K562 (cell line): ENCODE data around the gene CHD2. TPM values are rescaled to one million over a fixed set of nuclear protein-coding genes. Genes with fewer than 3 reads are reported as not detected.

Experiments
- ATAC-seq: fragments of 200-7000 bp; cut with Tn5 transposase; 3 replicates; pipeline ENCODE4 v1.9.1; 2020; ENCODE audit warnings: moderate library complexity
- BruUV-seq: library from RNA; stranded (reverse); fragments of 400-500 nt; replicated peaks from 2 replicates; lab custom pipeline; 2021; lab: Mats Ljungman, UMichigan
- CTCF ChIA-PET: fragments of 300-600 bp; formaldehyde crosslinking; extraction: SDS; loops from one replicate; lab custom pipeline; 2021; ENCODE audit warnings: low intra/inter-chr PET ratio; lab: Yijun Ruan, JAX
- POLR2A ChIA-PET: fragments of 300-600, 350-650 bp; sonication (Branson Sonifier 250); formaldehyde crosslinking; extraction: SDS; loops from one replicate; lab custom pipeline; 2021; ENCODE audit warnings: antibody characterized with exemption, inconsistent platforms; lab: Yijun Ruan, JAX
- DNase-seq, 4 experiments: peaks; one replicate each; pipeline versions ENCODE4 v3.0.0 to v3.0.0-alpha.2; 2011 to 2018; ENCODE audit warnings: low spot score in 3 of 4, mixed read lengths in 3 of 4; ENCODE audit errors: extremely low read depth in 1 of 4
- FAIRE-seq: peaks from 2 replicates; lab custom pipeline; 2011; peaks lifted over from hg19 to GRCh38; lab: Jason Lieb, UNC
- H2AFZ ChIP-seq: 2 replicates; pipeline ENCODE4 v1.6.0; 2011; ENCODE audit warnings: low read depth, low read length, control low read depth, inconsistent platforms
- H3K27ac ChIP-seq: fragments of 200-600 bp; 3 replicates; pipeline ENCODE4 v1.8.0; 2011; ENCODE audit warnings: low read depth, mild to moderate bottlenecking, control low read depth, inconsistent platforms, low read length, moderate library complexity, mixed read lengths; ENCODE audit errors: extremely low read depth
- H3K27me3 ChIP-seq, 2 experiments: fragments of 300-600 bp in 1 of 2; 2 replicates in 1 of 2; 3 replicates in 1 of 2; pipeline versions ENCODE4 v1.6.0 to v1.8.0; 2011; ENCODE audit warnings: inconsistent platforms in 2 of 2, low read length in 2 of 2, mild to moderate bottlenecking in 1 of 2, mixed read lengths in 1 of 2, moderate library complexity in 1 of 2; ENCODE audit not compliant: control insufficient read depth in 2 of 2, insufficient read depth in 2 of 2
- H3K36me3 ChIP-seq: fragments of 300-600 bp; 3 replicates; pipeline ENCODE4 v1.8.0; 2011; ENCODE audit warnings: mild to moderate bottlenecking, low read length, inconsistent platforms; ENCODE audit not compliant: control insufficient read depth, insufficient read depth
- H3K4me1 ChIP-seq, 2 experiments: fragments of 200-600 bp in 1 of 2; replicated peaks in 1 of 2; 2 replicates in 1 of 2; 3 replicates in 1 of 2; pipeline versions ENCODE4 v1.5.1 to v1.8.0; 2011; ENCODE audit warnings: inconsistent platforms in 2 of 2, low read length in 2 of 2, mild to moderate bottlenecking in 1 of 2, mixed read lengths in 1 of 2, moderate library complexity in 1 of 2; ENCODE audit not compliant: control insufficient read depth in 2 of 2, insufficient read depth in 2 of 2
- H3K4me2 ChIP-seq: 2 replicates; pipeline ENCODE4 v1.6.1; 2011; ENCODE audit warnings: low read length, control low read depth, inconsistent platforms, mixed read lengths; ENCODE audit not compliant: insufficient read depth
- H3K4me3 ChIP-seq: fragments of 200-600 bp; sonication (generic), shearing (Covaris generic); 2 replicates; pipeline ENCODE4 v1.5.1; 2016; ENCODE audit warnings: control low read depth, inconsistent platforms
- H3K79me2 ChIP-seq: fragments of 200-600 bp; 3 replicates; pipeline ENCODE4 v1.8.0; 2011; ENCODE audit warnings: low read length, inconsistent platforms; ENCODE audit not compliant: control insufficient read depth, insufficient read depth
- H3K9ac ChIP-seq, 2 experiments: 2 replicates each; pipeline versions ENCODE4 v1.6.0 to v1.6.1; 2011; ENCODE audit warnings: low read depth in 2 of 2, low read length in 2 of 2, control low read depth in 1 of 2, inconsistent platforms in 1 of 2, mild to moderate bottlenecking in 1 of 2, mixed read lengths in 1 of 2; ENCODE audit not compliant: insufficient read depth in 1 of 2
- H3K9me1 ChIP-seq: one replicate; pipeline ENCODE4 v1.6.0; 2011; ENCODE audit warnings: inconsistent platforms, mild to moderate bottlenecking, low read length, moderate library complexity; ENCODE audit not compliant: control insufficient read depth, insufficient read depth
- H3K9me3 ChIP-seq: replicated peaks from 2 replicates; pipeline ENCODE4 v1.5.1; 2011; ENCODE audit warnings: low read depth, low read length, inconsistent platforms; ENCODE audit not compliant: control insufficient read depth, insufficient read depth
- H4K20me1 ChIP-seq: replicated peaks from 2 replicates; pipeline ENCODE4 v1.6.1; 2011; ENCODE audit warnings: low read length, inconsistent platforms, mixed read lengths; ENCODE audit not compliant: control insufficient read depth, insufficient read depth
- FOXA3 ChIP-seq, 2 experiments: fragments of 450-650 bp in 1 of 2; sonication (generic) in 1 of 2; formaldehyde crosslinking; IDR thresholded peaks in 1 of 2; conservative IDR thresholded peaks in 1 of 2; 2 replicates each; pipeline versions ENCODE4 v1.4.0 to v1.8.0; 2020 to 2022; ENCODE audit warnings: mild to moderate bottlenecking in 2 of 2, missing genetic modification reagents in 1 of 2
- HDGF ChIP-seq: fragments of 450-650 bp; IDR thresholded peaks from 2 replicates; pipeline ENCODE4 v1.6.1; 2016
- HMGN3 ChIP-seq: IDR thresholded peaks from 2 replicates; pipeline ENCODE4 v1.6.1; 2011; ENCODE audit warnings: borderline replicate concordance, low read depth, mild to moderate bottlenecking, mixed read lengths, low read length; ENCODE audit not compliant: insufficient read length; ENCODE audit errors: extremely low read depth
- MEF2D ChIP-seq: conservative IDR thresholded peaks from 2 replicates; pipeline ENCODE4 v1.6.1; 2016; ENCODE audit warnings: low read depth, missing genetic modification characterization, missing compliant biosample characterization
- POLR2B ChIP-seq: fragments of 450-650 bp; IDR thresholded peaks from 2 replicates; pipeline ENCODE4 v1.6.1; 2018; ENCODE audit warnings: low read depth; ENCODE audit not compliant: partially characterized antibody
- SP2 ChIP-seq: IDR thresholded peaks from 2 replicates; pipeline ENCODE4 v1.6.1; 2011; ENCODE audit warnings: mild to moderate bottlenecking, low read depth, low read length, moderate library complexity; ENCODE audit not compliant: poor library complexity, severe bottlenecking; ENCODE audit errors: extremely low read depth
- ZEB2 ChIP-seq: fragments of 450-650 bp; IDR thresholded peaks from 2 replicates; pipeline ENCODE4 v1.6.1; 2016
- ZSCAN29 ChIP-seq: fragments of 450-650 bp; IDR thresholded peaks from 2 replicates; pipeline ENCODE4 v1.6.1; 2017
- WGBS: fragments of 100-300 bp; shearing (Covaris generic); methylation state at CpG from one replicate; pipeline ENCODE4 v1.1.6; 2016; ENCODE audit warnings: low coverage, mixed read lengths; ENCODE audit not compliant: insufficient coverage; ENCODE audit errors: missing lambda C conversion rate; 5-methylcytosine and 5-hydroxymethylcytosine counted together
- in situ Hi-C: fragments of 300-500 bp; cut with MboI; formaldehyde crosslinking; loops from 4 replicates; pipeline ENCODE4 v1.15.0; 2018; ENCODE audit warnings: inconsistent platforms, mixed read lengths
- intact Hi-C: fragments of 100-400 bp; cut with micrococcal nuclease; formaldehyde crosslinking; loops from 2 replicates; pipeline ENCODE4 v1.14.2; 2022
- polyA plus RNA-seq, 8 experiments: library from polyadenylated mRNA; depleted of rRNA in 4 of 8; stranded (reverse) in 5 of 8; unstranded in 3 of 8; fragments of >200 nt; fragmentation: Nextera tagmentation in 2 of 8; fragmentation: Illumina TruSeq in 1 of 8; extraction: Ambion mirVana in 2 of 8; extraction: Trizol in 1 of 8; gene quantifications; 2 replicates each; pipeline versions ENCODE4 v1.2.1 to v1.2.3, GENCODE V29; 2011 to 2014; ENCODE audit warnings: inconsistent platforms in 1 of 8, missing spikeins in 1 of 8
- total RNA-seq, 7 experiments: library from RNA; depleted of rRNA in 6 of 7; stranded (reverse); fragments of >200 nt in 6 of 7; fragmentation: Illumina TruSeq in 2 of 7; extraction: Trizol in 2 of 7; gene quantifications; 2 replicates each; pipeline versions ENCODE4 v1.2.1 to v1.2.3, GENCODE V29; 2011 to 2021; ENCODE audit warnings: low replicate concordance in 1 of 7
- TF ChIP-seq, protein P1 (sequence below): sonication (generic); formaldehyde crosslinking; IDR thresholded peaks from 2 replicates; pipeline ENCODE4 v1.8.0; 2022; ENCODE audit warnings: mild to moderate bottlenecking, low read depth, missing genetic modification reagents
- TF ChIP-seq, protein P2 (sequence below): fragments of 450-650 bp; formaldehyde crosslinking; IDR thresholded peaks from 2 replicates; pipeline ENCODE4 v1.4.0; 2022; ENCODE audit warnings: missing genetic modification characterization
- TF ChIP-seq, protein P3 (sequence below), 2 experiments: fragments of 150-350 bp in 1 of 2; IDR thresholded peaks; 2 replicates each; pipeline ENCODE4 v1.6.1; 2012 to 2016; ENCODE audit warnings: low read depth in 2 of 2, low read length in 2 of 2, mild to moderate bottlenecking in 1 of 2, moderate library complexity in 1 of 2

Gene CHD2
- total and polyA plus RNA-seq, 9 of the 15 experiments (the other 6 are each of a cell fraction or from before 2014, with no cell fraction given), result 38.9 to 70.8 (median 56.2) TPM

DNA sequence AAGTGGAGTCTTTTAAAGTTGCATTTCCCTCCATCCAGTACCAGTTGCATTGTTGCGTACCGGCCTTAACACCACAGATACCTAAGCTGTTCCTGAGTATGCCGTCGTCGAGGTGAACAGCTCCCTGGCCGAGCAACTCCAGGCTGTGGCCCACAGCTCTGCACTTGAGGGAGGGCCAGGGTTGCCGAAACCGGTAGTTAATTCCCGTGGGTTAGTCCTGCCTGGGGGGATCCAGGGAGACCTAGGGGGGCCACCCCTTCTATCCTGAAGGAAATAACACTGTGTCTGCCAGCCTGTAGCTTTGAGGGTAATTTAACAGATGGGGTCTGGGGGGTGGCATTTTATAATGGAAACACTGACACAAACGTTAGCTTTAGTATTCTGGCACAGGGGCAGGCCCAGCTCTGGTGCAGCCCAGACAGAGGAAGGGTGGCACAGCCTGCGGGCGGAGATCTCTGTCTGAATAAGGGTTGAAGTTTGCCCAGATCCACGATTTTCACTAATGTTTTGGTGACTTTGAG lies 128.0 kb downstream of the CHD2 start (continued):
- TF ChIP-seq, protein P1, sequence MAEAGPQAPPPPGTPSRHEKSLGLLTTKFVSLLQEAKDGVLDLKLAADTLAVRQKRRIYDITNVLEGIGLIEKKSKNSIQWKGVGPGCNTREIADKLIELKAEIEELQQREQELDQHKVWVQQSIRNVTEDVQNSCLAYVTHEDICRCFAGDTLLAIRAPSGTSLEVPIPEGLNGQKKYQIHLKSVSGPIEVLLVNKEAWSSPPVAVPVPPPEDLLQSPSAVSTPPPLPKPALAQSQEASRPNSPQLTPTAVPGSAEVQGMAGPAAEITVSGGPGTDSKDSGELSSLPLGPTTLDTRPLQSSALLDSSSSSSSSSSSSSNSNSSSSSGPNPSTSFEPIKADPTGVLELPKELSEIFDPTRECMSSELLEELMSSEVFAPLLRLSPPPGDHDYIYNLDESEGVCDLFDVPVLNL (CRISPR knock-in tag), result no peak
- no peak for TF ChIP-seq FOXA3 (CRISPR knock-in tag; conservative IDR thresholded peaks at IDR 0.05 in 1 of 2, IDR thresholded peaks at IDR 0.05 in 1 of 2)
- peak; percentile 61 for TF ChIP-seq POLR2B
- TF ChIP-seq, protein P2, sequence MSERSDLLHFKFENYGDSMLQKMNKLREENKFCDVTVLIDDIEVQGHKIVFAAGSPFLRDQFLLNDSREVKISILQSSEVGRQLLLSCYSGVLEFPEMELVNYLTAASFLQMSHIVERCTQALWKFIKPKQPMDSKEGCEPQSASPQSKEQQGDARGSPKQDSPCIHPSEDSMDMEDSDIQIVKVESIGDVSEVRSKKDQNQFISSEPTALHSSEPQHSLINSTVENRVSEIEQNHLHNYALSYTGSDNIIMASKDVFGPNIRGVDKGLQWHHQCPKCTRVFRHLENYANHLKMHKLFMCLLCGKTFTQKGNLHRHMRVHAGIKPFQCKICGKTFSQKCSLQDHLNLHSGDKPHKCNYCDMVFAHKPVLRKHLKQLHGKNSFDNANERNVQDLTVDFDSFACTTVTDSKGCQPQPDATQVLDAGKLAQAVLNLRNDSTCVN (CRISPR knock-in tag), result no peak
- no peak for TF ChIP-seq ZSCAN29

DNA sequence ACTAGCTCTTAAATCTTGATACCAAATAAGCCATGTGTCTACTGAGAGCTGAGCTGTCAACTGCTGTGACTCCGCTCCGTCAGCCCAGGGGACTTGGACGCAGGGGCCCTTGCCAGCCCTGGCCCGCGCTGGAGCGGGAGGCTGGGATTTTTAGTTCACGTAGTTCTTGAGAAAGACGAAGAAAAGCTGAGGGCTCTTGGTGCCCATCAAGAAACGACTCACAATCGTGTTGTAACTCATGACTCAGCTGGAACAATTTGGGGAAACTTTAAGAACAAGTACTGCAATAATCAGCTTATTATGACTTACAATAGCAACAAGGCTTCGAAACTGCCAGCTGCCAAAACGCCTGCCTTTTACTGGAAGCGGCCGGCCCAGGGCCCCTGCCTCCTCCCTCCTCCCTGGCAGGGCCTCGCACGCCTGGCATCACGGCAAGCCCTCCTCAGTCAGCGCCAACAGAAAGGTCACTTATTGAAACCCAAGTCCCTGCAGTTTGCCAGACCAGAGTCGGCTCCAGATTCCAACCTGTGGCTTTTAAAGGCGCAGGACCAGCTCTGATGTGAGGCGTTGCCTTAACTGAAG lies 128.6 kb downstream of the CHD2 start:
- peak; percentile 58 for FAIRE-seq
- Histone ChIP-seq H3K27me3 (no peaks in the 10 kb centered on the region), H3K27ac (no peak overlapping the region), H3K9me1 (no peaks in the 10 kb centered on the region), H3K4me1 (peaks cover 0 to 20% of the 10 kb centered on the region in 2 experiments; a peak in 2 of 5 replicates), H3K9ac (no peak overlapping the region), H2AFZ (no peak overlapping the region), H3K4me3 (no peak overlapping the region), H3K4me2 (no peak overlapping the region), H4K20me1 (peaks cover 22% of the 10 kb centered on the region), H3K36me3 (peaks cover 42% of the 10 kb centered on the region), H3K79me2 (no peaks in the 10 kb centered on the region), H3K9me3 (no peaks in the 10 kb centered on the region)
- 82% methylated on average over 20 of the region's 21 CpGs for WGBS
- in situ Hi-C loops, result loop anchor here (25.0 kb wide), 1 partner anchor 1284 kb away; no protein-coding TSS in a partner anchor
- BruUV-seq, result no TSS peak
- ChIA-PET POLR2A (interaction anchor here (0.5 to 1.9 kb wide), 8 partner anchors 8 to 233 kb away, joined by 3 to 9 read pairs (median 4); no protein-coding TSS in a partner anchor), CTCF (interaction anchor here (3.3 kb wide), 1 partner anchor 1091 kb away, joined by 24 read pairs; no protein-coding TSS in a partner anchor)
- intact Hi-C loops, result no loop called here
- peak; percentile 1; the same call in 1 of the 3 replicates for ATAC-seq
- no peak for DNase-seq
- TF ChIP-seq MEF2D (tag), result no peak
- TF ChIP-seq ZEB2, result no peak
- TF ChIP-seq SP2, result no peak
- TF ChIP-seq, protein P3, sequence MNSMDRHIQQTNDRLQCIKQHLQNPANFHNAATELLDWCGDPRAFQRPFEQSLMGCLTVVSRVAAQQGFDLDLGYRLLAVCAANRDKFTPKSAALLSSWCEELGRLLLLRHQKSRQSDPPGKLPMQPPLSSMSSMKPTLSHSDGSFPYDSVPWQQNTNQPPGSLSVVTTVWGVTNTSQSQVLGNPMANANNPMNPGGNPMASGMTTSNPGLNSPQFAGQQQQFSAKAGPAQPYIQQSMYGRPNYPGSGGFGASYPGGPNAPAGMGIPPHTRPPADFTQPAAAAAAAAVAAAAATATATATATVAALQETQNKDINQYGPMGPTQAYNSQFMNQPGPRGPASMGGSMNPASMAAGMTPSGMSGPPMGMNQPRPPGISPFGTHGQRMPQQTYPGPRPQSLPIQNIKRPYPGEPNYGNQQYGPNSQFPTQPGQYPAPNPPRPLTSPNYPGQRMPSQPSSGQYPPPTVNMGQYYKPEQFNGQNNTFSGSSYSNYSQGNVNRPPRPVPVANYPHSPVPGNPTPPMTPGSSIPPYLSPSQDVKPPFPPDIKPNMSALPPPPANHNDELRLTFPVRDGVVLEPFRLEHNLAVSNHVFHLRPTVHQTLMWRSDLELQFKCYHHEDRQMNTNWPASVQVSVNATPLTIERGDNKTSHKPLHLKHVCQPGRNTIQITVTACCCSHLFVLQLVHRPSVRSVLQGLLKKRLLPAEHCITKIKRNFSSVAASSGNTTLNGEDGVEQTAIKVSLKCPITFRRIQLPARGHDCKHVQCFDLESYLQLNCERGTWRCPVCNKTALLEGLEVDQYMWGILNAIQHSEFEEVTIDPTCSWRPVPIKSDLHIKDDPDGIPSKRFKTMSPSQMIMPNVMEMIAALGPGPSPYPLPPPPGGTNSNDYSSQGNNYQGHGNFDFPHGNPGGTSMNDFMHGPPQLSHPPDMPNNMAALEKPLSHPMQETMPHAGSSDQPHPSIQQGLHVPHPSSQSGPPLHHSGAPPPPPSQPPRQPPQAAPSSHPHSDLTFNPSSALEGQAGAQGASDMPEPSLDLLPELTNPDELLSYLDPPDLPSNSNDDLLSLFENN (IDR thresholded peaks at IDR 0.05; ENCODE audit: low read depth in 2 of 2, low read length in 2 of 2), result no peak
- TF ChIP-seq HDGF, result no peak
- TF ChIP-seq HMGN3, result peak; percentile 19
